ENCODE data around the gene APBA2.

DNA sequence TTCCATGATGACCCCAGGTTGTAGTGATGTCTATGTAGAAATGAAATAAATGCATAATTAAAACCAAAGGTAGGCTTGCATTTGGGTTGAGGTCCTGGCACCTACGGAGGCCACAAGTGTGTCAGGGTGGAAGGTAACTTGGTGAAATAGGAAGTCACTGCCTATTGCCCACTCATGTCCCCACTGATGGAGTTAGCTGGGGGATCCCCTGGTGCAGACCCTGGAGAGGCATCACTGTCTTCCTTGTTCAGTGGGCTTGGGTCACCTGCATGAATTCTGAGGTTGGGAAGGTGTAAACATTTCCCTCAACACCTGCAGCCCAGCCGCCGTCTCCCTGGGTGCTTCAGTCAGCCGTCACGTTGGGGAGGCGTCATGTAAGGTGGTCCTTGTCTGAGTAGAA, 97.1 kb downstream of the APBA2 start:
- TF ChIP-seq CTCF (IDR thresholded peaks at IDR 0.05) (no peak), EZH2 (IDR thresholded peaks at IDR 0.05) (no peak)
